ENCODE results near the gene TPO.
"Not testable (repeated sequence)": the region's sequence is repeated elsewhere in the genome, so short reads cannot be mapped to it uniquely, and the experiment has no call there.

The TPO gene

DNA sequence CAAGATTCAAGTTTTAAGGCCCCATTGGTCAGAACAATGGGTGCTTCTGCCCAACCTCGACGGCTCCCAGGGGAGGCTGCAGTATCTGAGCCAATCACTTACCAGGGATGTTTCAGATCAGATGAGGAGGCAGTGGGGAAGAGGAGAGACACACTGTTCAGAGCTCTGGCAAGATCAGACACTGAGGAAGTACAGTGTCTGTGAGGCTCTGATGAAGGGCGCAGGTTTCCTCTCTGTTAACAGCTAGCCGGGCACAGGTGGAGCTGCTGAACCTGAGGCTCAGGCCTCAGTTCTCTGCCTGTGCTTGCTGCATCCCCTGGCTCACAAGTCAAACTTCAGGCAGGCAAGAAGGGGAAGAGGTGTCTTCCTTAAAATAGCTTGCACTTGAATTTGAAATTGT is 69.7 kb downstream of the TPO start:
- DNase-seq (ENCODE audit: low spot score), result no peak
- no peak for FAIRE-seq

DNA sequence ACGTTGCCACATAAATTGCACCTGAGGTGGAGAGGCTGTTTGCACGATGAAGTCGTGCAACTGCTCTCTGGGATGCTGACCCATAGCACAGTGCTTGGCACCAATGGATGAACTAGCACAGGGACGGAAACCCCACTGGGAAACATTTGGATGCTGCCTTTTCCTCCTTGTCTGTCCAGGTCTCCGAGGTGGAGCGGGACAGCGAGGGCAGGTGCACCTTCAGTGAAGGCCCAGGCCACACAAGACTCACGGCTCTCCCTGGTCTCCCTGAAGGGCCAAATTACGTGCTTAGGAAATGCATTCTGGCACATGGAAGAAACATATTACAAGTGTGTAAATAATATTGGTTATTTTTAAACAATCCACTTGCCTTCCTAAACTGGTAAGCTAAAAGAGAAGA is 70.3 kb downstream of the TPO start:
- FAIRE-seq (no peak), DNase-seq (ENCODE audit: low spot score) (no peak)

DNA sequence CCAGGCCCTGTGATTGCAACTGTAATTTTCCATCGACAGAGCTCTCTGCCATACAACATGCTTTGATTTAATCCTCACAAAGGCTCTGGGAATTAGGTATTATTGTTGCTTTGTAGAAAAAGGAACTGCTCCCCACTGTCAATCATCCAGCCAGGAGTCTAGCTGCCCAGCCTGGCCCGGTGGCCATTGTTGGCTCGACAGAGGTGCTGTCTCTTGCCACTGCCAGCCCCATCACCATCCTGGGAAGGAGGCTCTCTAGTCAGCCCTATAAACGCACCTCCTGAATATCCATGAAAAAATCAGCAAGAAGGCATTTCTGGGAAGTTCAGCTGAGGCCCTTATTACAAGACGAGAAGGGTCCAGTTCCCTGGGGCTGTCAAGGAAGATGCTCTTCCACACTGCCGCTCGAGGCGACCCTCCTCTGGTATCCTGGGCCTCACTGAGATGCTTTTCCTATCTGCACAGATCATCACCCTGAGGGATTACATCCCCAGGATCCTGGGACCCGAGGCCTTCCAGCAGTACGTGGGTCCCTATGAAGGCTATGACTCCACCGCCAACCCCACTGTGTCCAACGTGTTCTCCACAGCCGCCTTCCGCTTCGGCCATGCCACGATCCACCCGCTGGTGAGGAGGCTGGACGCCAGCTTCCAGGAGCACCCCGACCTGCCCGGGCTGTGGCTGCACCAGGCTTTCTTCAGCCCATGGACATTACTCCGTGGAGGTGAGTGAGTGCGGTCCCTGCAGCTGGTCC is 71.0 kb downstream of the TPO start:
- no peak for FAIRE-seq
- DNase-seq (ENCODE audit: low spot score), result no peak

DNA sequence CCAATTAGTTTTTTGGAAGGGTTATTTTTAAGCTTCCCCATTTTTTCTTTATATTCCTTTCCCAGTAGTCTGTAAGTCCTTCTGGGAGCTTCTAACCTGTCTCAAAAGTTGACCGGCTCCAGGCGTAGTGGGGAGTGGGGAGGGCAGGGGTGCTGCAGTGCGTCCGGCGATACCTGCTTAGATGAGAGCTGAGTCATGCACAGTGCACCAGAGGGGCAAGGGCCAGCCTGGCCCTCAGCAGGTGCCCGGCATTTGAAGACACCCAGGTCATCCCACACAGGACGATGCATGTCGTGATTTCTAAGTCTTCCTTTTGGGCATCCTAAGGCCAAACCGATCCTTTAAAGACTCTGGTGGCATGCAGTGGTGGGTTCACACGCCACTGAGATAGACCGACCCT is 73.4 kb downstream of the TPO start:
- DNase-seq (ENCODE audit: low spot score) (no peak), FAIRE-seq (no peak)

DNA sequence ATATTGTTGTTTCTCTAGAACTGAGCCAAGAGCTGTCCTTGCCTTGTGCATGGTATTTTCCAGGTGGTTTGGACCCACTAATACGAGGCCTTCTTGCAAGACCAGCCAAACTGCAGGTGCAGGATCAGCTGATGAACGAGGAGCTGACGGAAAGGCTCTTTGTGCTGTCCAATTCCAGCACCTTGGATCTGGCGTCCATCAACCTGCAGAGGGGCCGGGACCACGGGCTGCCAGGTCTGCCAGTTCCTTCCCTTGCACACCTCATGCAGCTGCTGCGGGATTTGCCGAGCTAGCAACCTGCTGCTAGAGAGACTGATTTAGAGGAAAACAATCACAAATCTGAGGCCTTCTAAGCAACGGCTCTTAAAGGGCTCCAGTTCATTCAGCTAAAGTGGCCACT is 74.5 kb downstream of the TPO start:
- no peak for FAIRE-seq
- no peak for DNase-seq (ENCODE audit: low spot score)

DNA sequence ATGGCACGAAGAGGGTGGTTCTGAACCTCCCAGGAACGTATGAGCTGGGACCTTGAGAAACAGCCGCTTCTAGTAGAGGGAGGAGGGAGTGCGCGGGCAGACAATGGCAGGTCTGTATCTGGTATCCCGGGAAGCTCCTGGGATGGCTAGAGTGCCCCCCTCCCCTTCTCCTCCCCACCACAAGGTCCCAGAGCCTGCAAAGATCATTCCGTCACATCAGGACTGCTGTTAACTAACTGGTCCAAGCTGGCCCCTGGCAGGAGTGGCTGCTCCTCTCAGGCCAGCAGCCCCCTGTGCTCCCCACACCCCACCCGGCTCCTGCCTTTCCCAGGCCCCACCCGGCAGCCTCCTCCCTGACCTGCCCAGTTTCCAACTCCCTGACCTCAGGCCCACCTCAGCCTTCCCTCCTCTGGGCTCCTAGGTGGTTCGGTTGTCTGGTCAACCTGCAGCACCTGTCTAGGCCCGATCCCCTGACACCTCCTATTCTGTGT is 75.0 kb downstream of the TPO start:
- FAIRE-seq, result no peak
- DNase-seq (ENCODE audit: low spot score), result no peak

DNA sequence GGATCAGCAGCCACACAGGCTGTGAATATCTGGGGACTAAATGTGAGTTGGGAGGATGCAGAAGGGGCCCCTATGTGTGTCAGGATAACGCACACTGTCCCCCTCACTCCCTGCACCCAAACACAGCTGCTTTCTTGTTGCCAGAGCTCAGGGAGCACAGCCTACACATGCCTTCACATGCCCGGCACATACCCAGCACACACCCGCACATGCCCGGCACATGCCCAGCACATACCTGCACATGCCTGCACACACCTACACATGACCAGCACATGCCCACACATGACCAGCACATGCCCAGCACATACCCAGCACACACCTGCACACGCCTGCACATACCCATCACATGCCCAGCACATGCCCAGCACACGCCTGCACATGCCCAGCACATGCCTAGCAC is 75.6 kb downstream of the TPO start:
- FAIRE-seq, result no peak
- DNase-seq (ENCODE audit: low spot score), result no peak

DNA sequence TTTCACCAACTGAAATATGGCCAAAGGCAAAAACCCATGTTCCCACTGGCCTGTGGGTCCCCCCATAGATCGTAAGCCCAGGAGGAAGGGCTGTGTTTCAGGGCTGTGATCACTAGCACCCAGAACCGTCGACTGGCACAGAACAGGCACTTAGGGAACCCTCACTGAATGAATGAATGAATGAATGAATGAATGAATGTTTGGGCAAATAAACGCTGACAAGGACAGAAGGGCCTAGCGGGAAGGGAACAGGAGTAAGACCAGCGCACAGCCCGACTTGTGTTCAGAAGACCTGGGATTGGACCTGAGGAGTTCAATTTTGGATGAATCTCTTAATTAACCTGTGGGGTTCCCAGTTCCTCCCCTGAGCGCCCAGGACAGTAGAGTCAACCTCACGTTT is 76.2 kb downstream of the TPO start:
- FAIRE-seq (no peak), DNase-seq (ENCODE audit: low spot score) (no peak)

DNA sequence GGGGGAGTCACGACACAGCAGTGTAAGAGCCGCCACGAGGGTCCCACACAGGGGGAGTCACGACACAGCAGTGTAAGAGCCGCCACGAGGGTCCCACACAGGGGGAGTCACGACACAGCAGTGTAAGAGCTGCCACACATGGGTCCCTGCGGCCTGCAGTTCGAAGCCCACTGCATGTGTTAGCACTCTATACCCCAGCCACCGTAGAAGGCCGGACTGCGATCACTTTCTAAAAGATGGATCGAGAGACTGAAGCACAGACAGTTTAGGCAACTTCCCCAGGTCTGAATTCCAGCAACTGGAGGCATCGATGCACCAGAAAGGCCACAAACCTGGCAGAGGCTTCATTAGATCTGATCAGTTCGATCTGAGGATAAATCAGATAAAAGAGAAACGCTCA is 77.1 kb downstream of the TPO start:
- not testable (repeated sequence) for DNase-seq (ENCODE audit: low spot score); FAIRE-seq

DNA sequence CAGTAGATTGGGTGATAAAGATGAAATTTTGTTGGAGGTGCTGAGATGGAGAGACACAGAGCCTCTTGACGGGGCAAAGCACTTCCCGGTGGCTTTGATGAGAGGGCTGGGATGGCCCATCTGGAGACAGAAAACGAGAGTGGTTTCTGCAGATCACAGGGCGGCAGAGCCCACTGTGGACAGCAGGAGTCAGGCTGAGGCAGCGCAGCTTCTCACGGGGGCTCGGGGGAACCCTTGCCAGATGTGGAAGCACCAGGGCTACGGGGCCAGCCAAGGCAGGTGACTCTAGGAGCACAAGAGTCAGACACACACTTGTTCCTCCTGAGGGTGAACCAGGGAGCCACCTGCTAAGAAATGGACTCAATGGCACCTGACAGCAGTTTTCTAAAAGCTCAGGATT is 78.5 kb downstream of the TPO start:
- FAIRE-seq (no peak), DNase-seq (ENCODE audit: low spot score) (no peak)

DNA sequence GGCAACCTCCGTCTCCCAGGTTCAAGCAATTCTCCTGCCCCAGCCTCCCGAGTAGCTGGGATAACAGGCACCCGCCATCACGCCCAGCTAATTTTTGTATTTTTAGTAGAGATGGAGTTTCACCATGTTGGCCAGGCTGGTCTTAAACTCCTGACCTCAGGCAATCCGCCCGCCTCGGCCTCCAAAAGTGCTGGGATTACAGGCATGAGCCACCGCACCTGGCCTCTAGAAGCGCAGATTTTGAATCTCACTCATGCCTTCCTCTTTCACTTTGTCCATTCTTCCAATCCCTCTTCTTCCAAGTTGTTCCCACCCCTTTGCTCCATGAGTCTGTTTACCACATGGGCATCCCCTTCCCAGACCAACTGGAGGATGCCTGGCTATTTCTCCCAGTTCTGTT is 79.0 kb downstream of the TPO start:
- FAIRE-seq; DNase-seq (ENCODE audit: low spot score): not testable (repeated sequence)

DNA sequence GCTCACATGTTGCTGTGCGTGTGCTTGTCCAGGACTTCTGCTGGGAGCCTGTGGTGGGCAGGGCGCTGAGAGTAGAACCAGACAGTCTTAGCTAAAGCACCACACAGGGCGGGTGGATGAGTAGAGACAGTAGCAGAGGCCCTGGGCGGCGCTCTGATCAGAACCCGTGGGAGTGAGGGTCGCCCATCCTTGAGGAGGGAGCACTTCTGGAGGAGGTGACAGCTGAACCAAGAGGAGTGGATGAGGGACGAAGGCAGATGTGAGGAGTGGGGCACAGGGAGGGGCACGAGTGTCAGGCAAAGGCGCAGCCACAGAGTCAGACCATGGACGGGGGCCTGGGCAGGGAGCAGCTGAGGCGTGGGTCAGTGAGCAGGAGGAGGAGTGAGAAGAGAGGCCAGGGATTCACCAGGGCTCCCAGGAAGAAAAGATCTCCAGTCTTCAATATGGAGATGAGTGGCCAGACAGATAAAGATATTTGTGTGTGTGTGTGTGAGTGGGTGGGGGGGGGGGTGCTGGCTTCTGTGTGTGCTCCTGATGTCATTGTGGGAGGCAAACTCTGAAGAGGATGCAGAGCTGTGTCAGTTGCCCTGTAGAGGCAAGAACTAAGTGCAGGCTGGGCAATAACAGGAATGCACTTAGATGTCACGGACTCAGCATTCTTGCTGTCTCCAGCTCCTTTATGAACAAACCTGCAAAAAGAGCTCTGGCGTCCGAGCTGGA is 79.6 kb downstream of the TPO start:
- no peak for FAIRE-seq
- no peak for DNase-seq (ENCODE audit: low spot score)

DNA sequence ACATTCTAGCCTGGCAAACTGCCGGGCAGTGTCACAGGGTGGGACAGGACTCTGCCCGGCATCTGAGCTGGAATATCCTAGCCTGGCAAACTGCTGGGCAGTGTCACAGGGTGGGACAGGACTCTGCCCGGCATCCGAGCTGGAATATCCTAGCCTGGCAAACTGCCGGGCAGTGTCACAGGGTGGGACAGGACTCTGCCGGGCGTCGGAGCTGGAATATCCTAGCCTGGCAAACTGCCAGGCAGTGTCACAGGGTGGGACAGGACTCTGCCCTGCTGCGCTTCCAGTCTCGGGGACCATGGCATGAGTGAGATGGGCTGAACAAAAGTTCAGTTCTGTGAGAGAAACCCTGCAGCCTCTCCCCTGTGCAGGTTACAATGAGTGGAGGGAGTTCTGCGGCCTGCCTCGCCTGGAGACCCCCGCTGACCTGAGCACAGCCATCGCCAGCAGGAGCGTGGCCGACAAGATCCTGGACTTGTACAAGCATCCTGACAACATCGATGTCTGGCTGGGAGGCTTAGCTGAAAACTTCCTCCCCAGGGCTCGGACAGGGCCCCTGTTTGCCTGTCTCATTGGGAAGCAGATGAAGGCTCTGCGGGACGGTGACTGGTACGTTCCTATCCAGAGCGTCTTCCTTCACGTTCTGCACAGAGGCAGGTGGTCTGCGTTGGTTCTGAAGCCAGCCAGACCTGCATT is 80.3 kb downstream of the TPO start:
- DNase-seq (ENCODE audit: low spot score), result no peak
- FAIRE-seq, result no peak

DNA sequence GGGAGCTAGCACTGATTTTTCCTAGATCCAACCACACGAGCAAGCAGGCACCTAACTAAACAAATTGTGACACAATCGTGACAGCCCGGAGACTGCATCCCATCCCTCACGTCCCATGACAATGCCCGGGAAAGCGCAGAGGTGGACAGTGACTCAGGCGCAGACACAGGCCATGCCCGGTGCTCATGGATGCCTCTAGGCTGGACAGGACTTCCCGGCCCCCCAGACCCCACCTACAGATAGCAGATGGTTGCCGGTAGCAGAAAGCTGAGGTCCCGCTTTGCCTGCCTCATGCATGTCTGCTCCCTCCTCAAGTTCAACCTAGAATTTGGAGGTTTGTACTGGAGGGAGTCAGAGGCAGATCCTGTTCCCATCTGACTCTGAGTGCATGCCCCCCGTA is 81.0 kb downstream of the TPO start:
- DNase-seq (ENCODE audit: low spot score), result no peak
- no peak for FAIRE-seq

DNA sequence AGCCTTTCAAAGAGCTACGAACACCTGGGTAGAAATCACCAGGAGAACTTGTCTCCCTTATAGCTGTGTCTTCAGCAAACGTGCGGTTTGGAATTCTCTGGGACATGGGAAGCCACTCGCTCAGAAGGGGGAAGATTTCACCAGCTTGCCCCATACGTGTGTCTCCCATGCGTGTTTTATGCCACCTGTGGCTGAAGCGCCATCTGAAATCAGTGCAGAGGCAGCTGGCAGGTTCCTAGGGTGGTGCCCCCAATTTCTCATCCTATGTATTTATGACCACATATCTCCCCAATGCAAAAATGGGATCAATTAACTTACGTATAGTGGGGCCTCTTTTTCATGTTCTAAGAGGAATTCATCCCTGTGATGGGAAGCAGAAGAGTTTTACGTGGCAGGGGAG is 81.6 kb downstream of the TPO start:
- FAIRE-seq, result no peak
- no peak for DNase-seq (ENCODE audit: low spot score)

DNA sequence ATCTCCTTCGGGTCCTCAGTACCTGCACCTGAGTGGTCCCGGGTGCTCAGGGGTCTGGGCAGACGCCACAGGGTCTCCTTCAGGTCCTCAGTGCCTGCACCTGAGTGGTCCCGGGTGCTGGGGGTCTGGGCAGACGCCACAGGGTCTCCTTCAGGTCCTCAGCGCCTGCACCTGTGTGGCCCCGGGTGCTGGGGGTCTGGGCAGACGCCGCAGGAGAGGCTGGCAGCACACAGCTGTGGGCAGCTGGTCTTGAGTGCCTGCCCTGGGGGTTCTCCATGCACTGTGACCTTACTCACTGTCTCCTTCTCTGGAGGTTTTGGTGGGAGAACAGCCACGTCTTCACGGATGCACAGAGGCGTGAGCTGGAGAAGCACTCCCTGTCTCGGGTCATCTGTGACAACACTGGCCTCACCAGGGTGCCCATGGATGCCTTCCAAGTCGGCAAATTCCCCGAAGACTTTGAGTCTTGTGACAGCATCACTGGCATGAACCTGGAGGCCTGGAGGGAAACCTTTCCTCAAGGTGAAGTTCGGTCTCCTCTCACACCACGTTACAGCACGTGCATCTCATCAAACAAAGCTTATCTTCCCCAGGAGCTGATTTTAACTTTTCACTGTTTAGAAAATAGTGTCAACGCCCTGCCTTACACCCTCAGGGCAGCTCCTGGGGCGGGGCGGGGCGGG is 82.6 kb downstream of the TPO start:
- no peak for FAIRE-seq

DNA sequence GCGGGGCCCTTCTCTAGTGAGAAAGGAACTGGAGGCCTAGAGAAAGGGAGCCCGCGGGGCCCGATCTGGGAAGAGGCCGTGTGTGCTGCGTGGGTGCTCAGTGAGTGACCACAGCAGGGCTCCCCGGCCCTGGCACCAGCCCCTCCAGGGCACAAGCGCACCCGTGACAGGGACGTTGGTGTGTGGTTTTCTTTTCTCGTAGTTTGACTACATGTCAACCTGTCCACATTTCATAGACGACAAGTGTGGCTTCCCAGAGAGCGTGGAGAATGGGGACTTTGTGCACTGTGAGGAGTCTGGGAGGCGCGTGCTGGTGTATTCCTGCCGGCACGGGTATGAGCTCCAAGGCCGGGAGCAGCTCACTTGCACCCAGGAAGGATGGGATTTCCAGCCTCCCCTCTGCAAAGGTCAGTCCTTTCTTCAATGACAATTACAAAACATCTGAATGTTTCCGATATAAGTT is 83.1 kb downstream of the TPO start:
- DNase-seq (ENCODE audit: low spot score), result no peak
- no peak for FAIRE-seq

More for the DNA sequence above, 82.6 kb downstream of the TPO start:
- DNase-seq (ENCODE audit: low spot score), result no peak

DNA sequence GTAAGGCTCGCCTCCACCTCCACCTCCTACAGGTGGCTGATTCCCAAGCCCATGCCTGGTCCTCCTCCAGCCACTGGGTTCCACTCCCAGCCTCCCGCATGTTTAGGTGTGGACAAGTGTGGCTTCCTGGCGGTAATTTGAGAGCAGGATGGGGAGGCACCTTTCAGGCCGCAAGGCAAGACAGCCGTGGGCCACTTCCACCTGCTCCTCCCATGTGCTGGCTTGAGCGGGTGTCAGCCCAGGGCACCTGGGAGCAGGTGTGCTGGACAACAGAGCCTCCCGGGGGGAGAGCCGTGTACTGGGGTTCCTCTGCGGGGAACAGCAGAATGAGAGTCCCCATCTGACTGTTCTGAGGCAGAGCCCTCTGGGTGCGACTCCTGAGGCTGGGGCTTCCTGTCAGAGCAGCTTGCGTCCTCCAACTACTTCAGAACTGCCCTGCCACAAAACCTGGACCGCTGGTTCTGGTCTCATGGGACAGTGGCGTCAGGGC is 83.9 kb downstream of the TPO start:
- FAIRE-seq, result no peak
- DNase-seq (ENCODE audit: low spot score), result no peak

DNA sequence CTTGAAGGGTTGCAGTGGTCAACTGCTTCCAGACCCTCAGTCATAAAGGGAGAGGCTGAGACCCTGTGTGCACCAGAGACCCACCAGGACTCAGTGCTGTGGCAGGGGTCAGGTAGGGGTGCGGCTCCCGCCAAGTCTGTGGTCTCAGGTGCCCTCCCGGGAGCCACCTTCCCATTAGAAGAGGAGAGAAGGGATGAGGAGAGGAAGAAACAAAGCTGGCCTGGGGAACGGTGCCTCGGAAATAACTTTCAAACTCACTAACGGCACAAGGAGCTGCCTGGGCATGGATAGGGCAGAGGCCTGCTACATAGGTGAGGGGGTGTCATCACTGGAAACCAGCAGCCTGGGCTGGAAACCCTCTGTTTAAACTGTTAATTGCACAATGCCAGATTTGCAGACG is 84.9 kb downstream of the TPO start:
- DNase-seq (ENCODE audit: low spot score) (no peak), FAIRE-seq (no peak)

DNA sequence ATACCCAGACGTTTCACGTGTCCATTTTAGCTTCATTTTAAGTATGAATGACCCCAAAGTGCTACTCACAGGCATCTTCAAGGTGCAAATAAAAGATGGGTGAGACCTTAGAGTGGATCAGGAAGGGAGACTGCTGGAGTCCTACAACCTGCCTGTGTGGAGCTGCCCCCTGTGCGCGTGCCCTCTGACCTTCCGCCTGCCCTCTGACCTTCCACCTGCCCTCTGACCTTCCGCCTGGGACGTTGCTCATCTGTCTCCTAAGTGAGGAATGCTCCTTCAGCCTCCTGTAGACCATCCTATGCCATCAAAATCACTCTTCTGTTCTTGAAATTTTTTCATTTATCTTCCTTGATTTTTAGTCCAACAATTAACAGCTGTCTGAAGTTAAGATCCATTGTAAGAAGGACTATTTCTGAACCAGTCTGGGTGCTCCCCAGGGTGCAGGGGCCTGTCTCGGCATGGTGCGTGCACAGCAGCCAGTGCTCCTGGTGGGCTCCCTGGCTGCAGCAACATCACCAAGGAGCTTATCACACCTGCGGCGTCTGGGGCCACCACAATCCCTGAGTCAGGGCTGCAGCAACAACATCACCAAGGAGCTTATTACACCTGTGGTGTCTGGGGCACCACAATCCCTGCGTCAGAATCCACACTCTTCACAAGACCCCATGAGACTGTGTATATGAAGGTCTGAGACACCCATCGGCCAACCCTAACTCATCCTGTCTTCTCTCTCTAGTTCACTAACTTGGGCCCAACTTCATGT is 86.0 kb downstream of the TPO start:
- no peak for FAIRE-seq
- no peak for DNase-seq (ENCODE audit: low spot score)

Data from RCC 7860 (cell line).